ENCODE measurements around the gene PSMA5. TPM values are rescaled to one million over a fixed set of nuclear protein-coding genes. Genes with fewer than 3 reads are reported as not detected.
"Not testable (repeated sequence)": the region's sequence is repeated elsewhere in the genome, so short reads cannot be mapped to it uniquely, and the experiment has no call there.

The PSMA5 gene
- total RNA-seq, 8 experiments from 2014 or later = 47.3 to 100 (median 72.2) TPM

GRCh38 chr1:109395282-109395599 is 31.0 kb downstream of the PSMA5 start:
- H3K4me3 ChIP-seq; ATAC-seq (replicated peaks in 6 of 8); H3K27ac ChIP-seq: not testable (repeated sequence)
- peaks cover 39 to 47% of the 10 kb centered on the region in 2 donors for H3K4me1 ChIP-seq (replicated peaks in 1 of 2)
- in situ Hi-C loops (cut with MboI; ENCODE audit: low pct_unique_long_range_greater_than_20kb in 2 of 9, low sequenced_read_pairs in 9 of 9, unreplicated experiment in 9 of 9) = loop anchor here in 4 of 9 experiments (10.0 to 25.0 kb wide), 3 partner anchors 120 to 708 kb away; partner anchors contain the start of gene PRPF38B (in 1 of the 4)
- 40 to 91% (median 80%) methylated on average over 2 to 8 of the region's 8 CpGs; no CpG with 5 or more reads in 1 of the 10 experiments for WGBS, 10 experiments

GRCh38 chr1:109394591-109395281 is 31.5 kb downstream of the PSMA5 start:
- WGBS, 10 experiments = 59 to 93% (median 84%) methylated on average over 2 to 5 of the region's 5 CpGs
- Histone ChIP-seq H3K27ac (no peak overlapping the region), H3K4me3 (no peak overlapping the region), H3K4me1 (replicated peaks in 1 of 2) (peaks cover 39 to 47% of the 10 kb centered on the region in 2 donors)
- no peak for ATAC-seq (replicated peaks in 6 of 8)
- in situ Hi-C loops (cut with MboI; ENCODE audit: low pct_unique_long_range_greater_than_20kb in 2 of 9, low sequenced_read_pairs in 9 of 9, unreplicated experiment in 9 of 9) = loop anchor here in 4 of 9 experiments (10.0 to 25.0 kb wide), 3 partner anchors 120 to 707 kb away; partner anchors contain the start of gene PRPF38B (in 1 of the 4)

DNA sequence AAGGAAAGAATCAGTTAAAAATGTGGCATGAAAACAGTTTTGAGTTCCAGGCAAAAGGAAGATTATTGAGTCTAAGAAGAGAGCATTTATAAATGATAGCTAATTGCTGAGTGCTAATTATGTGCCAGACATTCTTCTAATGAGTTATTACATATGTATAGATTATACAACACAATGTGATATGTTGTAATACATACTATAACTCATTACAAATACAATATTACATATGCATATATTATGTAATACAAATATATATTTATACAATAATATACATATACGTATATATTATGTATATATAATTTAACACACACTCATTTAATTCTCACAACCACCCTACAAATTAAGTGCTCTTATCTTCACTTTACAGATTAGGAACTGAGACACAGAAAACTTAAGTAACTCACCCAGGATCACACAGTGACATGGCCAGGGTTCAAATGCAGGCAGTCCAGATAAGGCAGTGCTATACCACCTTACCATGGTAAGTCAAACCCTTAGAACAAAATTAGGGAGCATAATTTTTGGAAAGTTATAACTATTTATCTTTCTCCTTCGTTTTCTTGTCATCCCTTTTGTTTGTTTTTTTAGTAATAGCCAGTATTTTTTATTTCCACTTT is 32.5 kb downstream of the PSMA5 start:
- H3K4me3 ChIP-seq = no peak overlapping the region

GRCh38 chr1:109392788-109393616 is 33.2 kb downstream of the PSMA5 start:
- 16 to 88% (median 50%) methylated on average over 1 to 10 of the region's 10 CpGs for WGBS, 10 experiments
- peak in 5 of 8 experiments; percentile 21 to 53 (median 28) for ATAC-seq (replicated peaks in 6 of 8)
- in situ Hi-C loops (cut with MboI; ENCODE audit: low pct_unique_long_range_greater_than_20kb in 2 of 9, low sequenced_read_pairs in 9 of 9, unreplicated experiment in 9 of 9) = loop anchor here in 4 of 9 experiments (10.0 to 25.0 kb wide), 3 partner anchors 118 to 706 kb away; partner anchors contain the start of gene PRPF38B (in 1 of the 4)
- peaks cover 29 to 36% of the 10 kb centered on the region in 2 donors for H3K4me1 ChIP-seq (replicated peaks in 1 of 2)
- H3K4me3 ChIP-seq = peak overlapping the region in 1 of 5 donors; percentile 16
- peak overlapping the region in 1 of 2 donors; percentile 11 for H3K27ac ChIP-seq

More for the DNA sequence above, 32.5 kb downstream of the PSMA5 start:
- Histone ChIP-seq H3K4me1 (replicated peaks in 1 of 2) (peaks cover 33 to 38% of the 10 kb centered on the region in 2 donors), H3K27ac (no peak overlapping the region)
- in situ Hi-C loops (cut with MboI; ENCODE audit: low pct_unique_long_range_greater_than_20kb in 2 of 9, low sequenced_read_pairs in 9 of 9, unreplicated experiment in 9 of 9) = loop anchor here in 4 of 9 experiments (10.0 to 25.0 kb wide), 3 partner anchors 119 to 706 kb away; partner anchors contain the start of gene PRPF38B (in 1 of the 4)
- no peak for ATAC-seq (replicated peaks in 6 of 8)
- WGBS, 10 experiments = 24 to 93% (median 63%) methylated on average over 1 to 2 of the region's 2 CpGs

DNA sequence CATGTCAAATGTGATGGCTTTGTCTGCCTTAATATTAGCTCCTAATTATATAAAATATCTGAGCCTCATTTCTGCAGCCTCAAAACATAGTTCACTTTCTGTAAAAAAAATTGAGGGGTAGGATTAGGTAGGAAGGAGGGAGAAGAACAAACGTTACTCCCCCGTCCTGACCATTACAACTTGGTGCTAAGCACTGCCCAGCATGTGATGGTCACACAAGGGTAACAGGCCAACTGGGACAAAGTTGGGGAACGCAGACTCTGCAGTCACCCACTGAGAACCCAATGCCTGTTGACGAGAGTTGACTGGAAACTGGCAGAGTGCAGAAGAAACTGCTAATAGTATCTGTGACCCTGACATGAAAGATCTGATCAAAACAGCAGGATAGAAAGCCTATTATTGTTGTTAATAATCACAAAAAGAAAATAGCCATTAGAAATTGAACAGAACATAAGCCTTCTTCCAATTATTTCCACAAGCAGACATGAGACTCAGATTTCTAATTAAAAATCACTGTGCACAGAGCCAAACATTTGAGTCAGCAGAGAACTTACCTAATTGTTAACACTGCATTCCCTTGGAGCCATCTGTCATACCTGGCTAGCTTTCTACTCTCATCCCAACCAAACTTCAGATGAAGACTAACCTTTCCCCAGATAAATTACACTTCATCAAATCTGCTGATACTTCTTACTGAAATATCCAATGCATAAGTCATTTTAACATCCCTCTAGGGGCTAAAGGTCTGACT is 34.0 kb downstream of the PSMA5 start:
- no peak for ATAC-seq (replicated peaks in 6 of 8)
- in situ Hi-C loops (cut with MboI; ENCODE audit: low pct_unique_long_range_greater_than_20kb in 2 of 9, low sequenced_read_pairs in 9 of 9, unreplicated experiment in 9 of 9) = loop anchor here in 4 of 9 experiments (10.0 to 25.0 kb wide), 3 partner anchors 117 to 705 kb away; partner anchors contain the start of gene PRPF38B (in 1 of the 4)
- H3K4me3 ChIP-seq = no peak overlapping the region
- H3K27ac ChIP-seq = no peak overlapping the region
- peaks cover 29 to 36% of the 10 kb centered on the region in 2 donors for H3K4me1 ChIP-seq (replicated peaks in 1 of 2)
- 44 to 100% (median 80%) methylated on average over 1 to 4 of the region's 4 CpGs for WGBS, 10 experiments

DNA sequence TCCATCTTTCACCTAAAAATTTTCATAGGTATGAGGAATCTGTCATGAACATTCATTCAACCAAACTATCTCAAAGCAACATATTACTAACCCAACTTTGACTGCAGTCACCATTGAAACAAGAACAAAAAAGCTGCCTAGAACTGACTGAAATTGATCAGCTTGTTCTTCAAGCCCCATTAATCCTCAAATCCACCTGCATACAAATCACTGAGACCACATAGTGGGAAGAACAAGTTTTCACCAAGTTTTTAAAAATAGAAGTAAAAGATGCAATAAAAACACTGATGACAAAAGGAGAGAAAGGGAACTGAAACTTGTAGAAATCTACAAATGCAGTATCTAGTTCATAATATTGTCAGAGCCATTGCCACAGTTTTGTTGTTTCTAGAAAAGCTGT is 34.6 kb downstream of the PSMA5 start:
- peaks cover 26 to 32% of the 10 kb centered on the region in 2 donors for H3K4me1 ChIP-seq (replicated peaks in 1 of 2)
- no peak overlapping the region for H3K4me3 ChIP-seq
- no peak overlapping the region for H3K27ac ChIP-seq
- no peak for ATAC-seq (replicated peaks in 6 of 8)
- in situ Hi-C loops (cut with MboI; ENCODE audit: low pct_unique_long_range_greater_than_20kb in 2 of 9, low sequenced_read_pairs in 9 of 9, unreplicated experiment in 9 of 9) = loop anchor here in 4 of 9 experiments (10.0 to 25.0 kb wide), 3 partner anchors 117 to 704 kb away; partner anchors contain the start of gene PRPF38B (in 1 of the 4)

- 0 to 100% (median 67%) methylated on average over 1 to 3 of the region's 3 CpGs; no CpG with 5 or more reads in 1 of the 10 experiments for WGBS, 10 experiments
Observed at GRCh38 chr1:109391157-109391556, 35.1 kb downstream of the PSMA5 start.

GRCh38 chr1:109389638-109390341 is 36.5 kb downstream of the PSMA5 start:
- no peak for ATAC-seq (replicated peaks in 6 of 8)
- H3K4me1 ChIP-seq (replicated peaks in 1 of 2) = peaks cover 21 to 26% of the 10 kb centered on the region in 2 donors
- H3K4me3 ChIP-seq = no peak overlapping the region
- in situ Hi-C loops (cut with MboI; ENCODE audit: low pct_unique_long_range_greater_than_20kb in 2 of 9, low sequenced_read_pairs in 9 of 9, unreplicated experiment in 9 of 9) = loop anchor here in 4 of 9 experiments (10.0 to 25.0 kb wide), 3 partner anchors 115 to 702 kb away; partner anchors contain the start of gene PRPF38B (in 1 of the 4)
- 68 to 100% (median 92%) methylated on average over 2 to 5 of the region's 5 CpGs for WGBS, 10 experiments
- no peak overlapping the region for H3K27ac ChIP-seq

More at GRCh38 chr1:109391157-109391556, 35.1 kb downstream of the PSMA5 start:
- Histone ChIP-seq H3K4me3 (no peak overlapping the region), H3K4me1 (replicated peaks in 1 of 2) (peaks cover 21 to 27% of the 10 kb centered on the region in 2 donors), H3K27ac (no peak overlapping the region)
- peak in 1 of 8 experiments; percentile 19 for ATAC-seq (replicated peaks in 6 of 8)
- in situ Hi-C loops (cut with MboI; ENCODE audit: low pct_unique_long_range_greater_than_20kb in 2 of 9, low sequenced_read_pairs in 9 of 9, unreplicated experiment in 9 of 9) = loop anchor here in 4 of 9 experiments (10.0 to 25.0 kb wide), 3 partner anchors 116 to 704 kb away; partner anchors contain the start of gene PRPF38B (in 1 of the 4)

GRCh38 chr1:109388884-109389637 is 37.2 kb downstream of the PSMA5 start:
- no peak for ATAC-seq (replicated peaks in 6 of 8)
- Histone ChIP-seq H3K27ac (no peak overlapping the region), H3K4me1 (replicated peaks in 1 of 2) (peaks cover 21 to 22% of the 10 kb centered on the region in 2 donors), H3K4me3 (no peak overlapping the region)
- in situ Hi-C loops (cut with MboI; ENCODE audit: low pct_unique_long_range_greater_than_20kb in 2 of 9, low sequenced_read_pairs in 9 of 9, unreplicated experiment in 9 of 9) = loop anchor here in 3 of 9 experiments (25.0 kb wide), 2 partner anchors 127 to 702 kb away; partner anchors contain the start of gene PRPF38B (in 1 of the 3)
- WGBS, 10 experiments = 40 to 100% (median 76%) methylated on average over 1 to 7 of the region's 7 CpGs

GRCh38 chr1:109388208-109388711 is 38.0 kb downstream of the PSMA5 start:
- H3K27ac ChIP-seq = no peak overlapping the region
- 80 to 100% (median 100%) methylated on average over 1 to 5 of the region's 5 CpGs; no CpG with 5 or more reads in 3 of the 10 experiments for WGBS, 10 experiments
- peaks cover 19% of the 10 kb centered on the region in 2 donors for H3K4me1 ChIP-seq (replicated peaks in 1 of 2)
- H3K4me3 ChIP-seq = no peak overlapping the region
- ATAC-seq (replicated peaks in 6 of 8) = no peak
- in situ Hi-C loops (cut with MboI; ENCODE audit: low pct_unique_long_range_greater_than_20kb in 2 of 9, low sequenced_read_pairs in 9 of 9, unreplicated experiment in 9 of 9) = loop anchor here in 3 of 9 experiments (25.0 kb wide), 2 partner anchors 126 to 701 kb away; partner anchors contain the start of gene PRPF38B (in 1 of the 3)
